Ascending aorta (tissue), 2 donors: ENCODE measurements around the gene STK39. TPM values are rescaled to one million over a fixed set of nuclear protein-coding genes. Genes with fewer than 3 reads are reported as not detected.

Experiments used
- DNase-seq, 2 donors: peaks; one replicate each; pipeline ENCODE4 v3.0.0-alpha.2; 2019; ENCODE audit warnings: low spot score in 2 of 2
- H3K27ac ChIP-seq, 2 donors: fragments of 200-600 bp; sonication (generic); one replicate each; pipeline ENCODE4 v1.5.1; 2016 to 2017; ENCODE audit warnings: mild to moderate bottlenecking in 1 of 2
- H3K27me3 ChIP-seq: fragments of 200-600 bp; sonication (generic); one replicate; pipeline ENCODE4 v1.5.1; 2017
- H3K36me3 ChIP-seq, 2 donors: fragments of 200-600 bp; sonication (generic); one replicate each; pipeline ENCODE4 v1.5.1; 2016
- H3K4me1 ChIP-seq, 2 donors: fragments of 200-600 bp; sonication (generic); one replicate each; pipeline ENCODE4 v1.5.1; 2016 to 2017; ENCODE audit warnings: mild to moderate bottlenecking in 1 of 2
- H3K4me3 ChIP-seq, 2 donors: fragments of 200-600 bp; sonication (generic); one replicate each; pipeline ENCODE4 v1.5.1; 2016 to 2017; ENCODE audit warnings: mild to moderate bottlenecking in 1 of 2
- H3K9me3 ChIP-seq, 2 donors: fragments of 200-600 bp; sonication (generic); one replicate each; pipeline ENCODE4 v1.5.1; 2016
- intact Hi-C: fragments of 100-400 bp; cut with DNase I; formaldehyde crosslinking; loops from one replicate; pipeline ENCODE4 v1.15.1; 2023
- total RNA-seq: library from RNA; depleted of rRNA; stranded (reverse); fragments of >200 nt; gene quantifications from one replicate; pipeline ENCODE4 v1.1.0, GENCODE V29; 2016
- TF ChIP-seq, protein P1 (sequence below), 3 experiments: fragments of 200-600 bp in 2 of 3; fragments of 450-650 bp in 1 of 3; sonication (generic) in 2 of 3; IDR thresholded peaks; one replicate each; pipeline ENCODE4 v1.5.1; 2016 to 2019; ENCODE audit warnings: antibody characterized with exemption in 3 of 3, mild to moderate bottlenecking in 1 of 3, moderate library complexity in 1 of 3

The STK39 gene
- total RNA-seq, 1 donor from 2014 or later, result 7.5 TPM

DNA sequence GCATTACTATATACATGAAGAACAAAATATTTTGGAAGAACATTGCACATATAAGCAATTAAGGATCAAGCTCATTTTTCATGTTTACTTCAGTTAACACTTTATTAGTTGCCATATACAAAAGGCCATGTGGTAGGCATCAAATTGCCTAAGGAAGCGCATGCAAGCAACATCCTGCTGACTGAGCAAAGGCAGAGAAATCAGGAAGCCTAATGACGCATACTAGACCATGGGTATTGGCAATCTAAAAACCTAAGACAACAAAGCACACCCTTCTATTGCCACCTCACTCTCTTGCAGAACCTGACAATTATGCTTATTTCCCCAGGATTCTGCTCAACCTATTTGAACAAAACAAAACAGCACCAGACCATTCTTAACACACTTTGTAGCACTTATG lies 171.9 kb downstream of the STK39 start:
- no peak for DNase-seq
- Histone ChIP-seq H3K4me3 (no peak overlapping the region), H3K4me1 (no peaks in the 10 kb centered on the region), H3K36me3 (no peaks in the 10 kb centered on the region), H3K27ac (no peak overlapping the region), H3K9me3 (no peaks in the 10 kb centered on the region), H3K27me3 (no peaks in the 10 kb centered on the region)
- intact Hi-C loops, result no loop called here
- TF ChIP-seq, protein P1, sequence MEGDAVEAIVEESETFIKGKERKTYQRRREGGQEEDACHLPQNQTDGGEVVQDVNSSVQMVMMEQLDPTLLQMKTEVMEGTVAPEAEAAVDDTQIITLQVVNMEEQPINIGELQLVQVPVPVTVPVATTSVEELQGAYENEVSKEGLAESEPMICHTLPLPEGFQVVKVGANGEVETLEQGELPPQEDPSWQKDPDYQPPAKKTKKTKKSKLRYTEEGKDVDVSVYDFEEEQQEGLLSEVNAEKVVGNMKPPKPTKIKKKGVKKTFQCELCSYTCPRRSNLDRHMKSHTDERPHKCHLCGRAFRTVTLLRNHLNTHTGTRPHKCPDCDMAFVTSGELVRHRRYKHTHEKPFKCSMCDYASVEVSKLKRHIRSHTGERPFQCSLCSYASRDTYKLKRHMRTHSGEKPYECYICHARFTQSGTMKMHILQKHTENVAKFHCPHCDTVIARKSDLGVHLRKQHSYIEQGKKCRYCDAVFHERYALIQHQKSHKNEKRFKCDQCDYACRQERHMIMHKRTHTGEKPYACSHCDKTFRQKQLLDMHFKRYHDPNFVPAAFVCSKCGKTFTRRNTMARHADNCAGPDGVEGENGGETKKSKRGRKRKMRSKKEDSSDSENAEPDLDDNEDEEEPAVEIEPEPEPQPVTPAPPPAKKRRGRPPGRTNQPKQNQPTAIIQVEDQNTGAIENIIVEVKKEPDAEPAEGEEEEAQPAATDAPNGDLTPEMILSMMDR (IDR thresholded peaks at IDR 0.05), result no peak

DNA sequence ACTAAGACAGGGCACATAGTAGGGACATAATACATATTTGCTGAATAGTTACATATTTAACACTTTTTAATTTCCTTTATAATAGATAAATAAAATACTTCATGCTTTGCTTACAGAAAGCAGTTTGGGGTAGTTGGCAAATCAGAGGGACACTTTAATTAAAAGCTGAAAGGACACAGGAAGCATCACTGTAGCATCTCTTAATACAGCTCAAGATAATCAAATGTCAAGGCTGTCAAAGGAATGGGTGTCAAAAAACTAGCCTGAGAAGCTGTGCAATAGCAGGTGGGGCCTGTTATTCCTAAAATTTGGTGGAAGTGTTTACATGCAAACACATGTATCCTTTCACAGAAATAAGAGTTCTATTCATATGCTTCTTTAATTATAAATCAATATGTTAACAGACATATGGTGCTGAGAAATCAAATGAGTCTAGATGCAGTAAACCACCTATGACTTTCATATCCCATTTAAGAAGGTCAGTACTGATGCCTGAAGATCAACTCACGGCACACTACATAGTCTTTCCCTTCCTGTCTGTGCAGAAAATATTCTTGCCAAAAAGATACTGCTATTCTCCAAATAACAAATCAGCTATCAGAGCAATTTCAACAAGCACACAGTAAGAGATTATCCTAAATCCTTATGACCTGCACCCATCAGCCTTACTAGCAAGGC lies 174.6 kb downstream of the STK39 start:
- Histone ChIP-seq H3K27ac (no peak overlapping the region), H3K9me3 (no peaks in the 10 kb centered on the region), H3K4me1 (no peaks in the 10 kb centered on the region), H3K4me3 (no peak overlapping the region), H3K27me3 (no peaks in the 10 kb centered on the region), H3K36me3 (no peaks in the 10 kb centered on the region)
- no peak for DNase-seq
- intact Hi-C loops, result no loop called here
- TF ChIP-seq, protein P1 (IDR thresholded peaks at IDR 0.05), result no peak

DNA sequence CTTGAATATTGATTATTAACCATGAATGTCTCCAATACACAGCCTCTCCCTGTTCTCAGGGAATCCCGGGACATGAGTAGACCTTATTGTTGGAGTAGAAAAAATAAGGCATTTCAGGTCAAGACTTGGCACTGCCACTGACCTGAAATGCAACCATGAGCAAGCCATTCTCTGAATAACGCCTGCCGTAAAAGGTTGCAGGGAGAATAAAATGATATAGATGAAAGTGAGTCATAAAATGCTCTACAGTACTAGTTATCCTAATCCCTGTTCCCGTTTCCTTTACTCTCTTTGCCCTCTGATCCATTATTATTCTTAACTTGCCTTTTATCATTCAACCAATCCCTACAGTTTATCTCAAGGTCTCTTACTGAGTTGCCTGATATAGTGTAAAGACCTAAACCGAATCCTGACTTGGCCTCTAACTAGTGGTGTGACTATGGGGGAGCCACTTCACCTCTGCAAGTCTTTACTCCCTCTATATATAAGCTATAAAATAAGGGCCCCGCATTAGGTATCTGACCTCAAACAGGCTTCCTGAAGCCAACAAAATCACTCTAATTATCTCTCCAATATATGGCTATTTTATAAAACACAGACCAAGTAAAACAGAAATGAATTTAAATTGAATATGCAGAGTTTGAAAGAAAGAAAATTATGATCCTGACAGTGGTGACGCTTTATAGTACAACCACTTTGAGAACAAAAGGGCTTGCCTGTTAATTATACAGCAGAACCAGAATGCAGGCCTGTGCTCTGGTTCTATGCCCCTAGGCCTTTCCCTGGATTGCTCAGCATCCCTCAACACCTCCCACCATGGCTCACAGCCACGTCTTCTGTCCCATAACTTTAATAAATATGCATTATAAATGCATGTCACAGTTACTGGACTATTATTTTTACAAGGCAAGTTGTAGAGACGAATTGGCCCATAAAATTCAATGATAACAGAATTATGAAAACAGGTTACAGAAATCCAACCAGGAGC lies 183.1 kb downstream of the STK39 start:
- Histone ChIP-seq H3K27ac (no peak overlapping the region), H3K27me3 (no peaks in the 10 kb centered on the region), H3K9me3 (no peaks in the 10 kb centered on the region), H3K4me1 (no peaks in the 10 kb centered on the region), H3K36me3 (peaks cover 0 to 12% of the 10 kb centered on the region in 2 donors), H3K4me3 (no peak overlapping the region)
- TF ChIP-seq, protein P1 (IDR thresholded peaks at IDR 0.05), result no peak
- DNase-seq, result no peak
- intact Hi-C loops, result no loop called here

DNA sequence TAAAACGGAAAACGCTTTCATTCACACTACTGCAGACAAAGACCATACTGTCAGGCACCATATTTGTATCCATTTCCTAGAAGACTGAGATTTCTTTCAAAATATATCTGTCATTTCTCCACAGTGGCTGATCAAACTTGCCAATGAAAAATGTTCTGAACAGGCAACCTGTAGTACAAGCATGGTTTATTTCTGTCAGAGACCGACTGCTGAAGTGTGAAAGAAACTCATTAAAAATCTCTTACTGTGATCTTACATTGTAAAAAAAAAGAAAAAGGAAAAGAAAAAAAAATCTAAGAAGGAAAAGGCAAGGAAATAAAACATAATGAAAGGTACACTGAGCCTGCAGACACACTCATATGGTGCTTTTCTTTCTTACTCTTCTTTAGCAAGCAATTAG lies 184.5 kb downstream of the STK39 start:
- intact Hi-C loops, result no loop called here
- H3K36me3 ChIP-seq, result peaks cover 0 to 12% of the 10 kb centered on the region in 2 donors

DNA sequence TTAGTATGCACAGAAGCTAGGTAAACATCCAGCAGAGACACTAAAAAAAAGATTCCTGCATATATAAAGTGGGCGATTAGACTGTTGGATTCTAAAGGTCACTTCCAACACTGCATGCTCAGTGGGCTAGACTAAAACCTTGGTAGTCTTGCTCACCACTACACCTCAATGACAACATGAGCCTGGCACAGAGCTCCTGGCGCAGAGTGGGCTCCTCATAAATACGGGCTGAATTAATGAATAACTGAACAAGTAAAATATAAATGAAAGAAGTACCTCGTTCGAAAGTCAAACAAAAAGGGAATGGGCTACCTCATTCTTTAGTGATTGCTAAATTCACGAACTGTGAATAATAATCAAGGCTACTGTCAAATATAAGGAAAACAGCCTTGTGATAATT lies 185.3 kb downstream of the STK39 start:
- H3K4me1 ChIP-seq, result no peaks in the 10 kb centered on the region
- intact Hi-C loops, result no loop called here
- no peaks in the 10 kb centered on the region for H3K27me3 ChIP-seq
- no peak for DNase-seq
- H3K36me3 ChIP-seq, result peaks cover 0 to 12% of the 10 kb centered on the region in 2 donors
- no peak overlapping the region for H3K27ac ChIP-seq
- TF ChIP-seq, protein P1 (IDR thresholded peaks at IDR 0.05), result no peak
- H3K4me3 ChIP-seq, result no peak overlapping the region
- no peaks in the 10 kb centered on the region for H3K9me3 ChIP-seq

More for the DNA sequence above, 184.5 kb downstream of the STK39 start:
- H3K9me3 ChIP-seq, result no peaks in the 10 kb centered on the region
- TF ChIP-seq, protein P1 (IDR thresholded peaks at IDR 0.05), result no peak
- no peaks in the 10 kb centered on the region for H3K27me3 ChIP-seq
- no peak overlapping the region for H3K4me3 ChIP-seq
- no peak for DNase-seq
- no peak overlapping the region for H3K27ac ChIP-seq
- no peaks in the 10 kb centered on the region for H3K4me1 ChIP-seq
